Measurements from ENCODE around the gene NMNAT3.

NMNAT3 gene

DNA sequence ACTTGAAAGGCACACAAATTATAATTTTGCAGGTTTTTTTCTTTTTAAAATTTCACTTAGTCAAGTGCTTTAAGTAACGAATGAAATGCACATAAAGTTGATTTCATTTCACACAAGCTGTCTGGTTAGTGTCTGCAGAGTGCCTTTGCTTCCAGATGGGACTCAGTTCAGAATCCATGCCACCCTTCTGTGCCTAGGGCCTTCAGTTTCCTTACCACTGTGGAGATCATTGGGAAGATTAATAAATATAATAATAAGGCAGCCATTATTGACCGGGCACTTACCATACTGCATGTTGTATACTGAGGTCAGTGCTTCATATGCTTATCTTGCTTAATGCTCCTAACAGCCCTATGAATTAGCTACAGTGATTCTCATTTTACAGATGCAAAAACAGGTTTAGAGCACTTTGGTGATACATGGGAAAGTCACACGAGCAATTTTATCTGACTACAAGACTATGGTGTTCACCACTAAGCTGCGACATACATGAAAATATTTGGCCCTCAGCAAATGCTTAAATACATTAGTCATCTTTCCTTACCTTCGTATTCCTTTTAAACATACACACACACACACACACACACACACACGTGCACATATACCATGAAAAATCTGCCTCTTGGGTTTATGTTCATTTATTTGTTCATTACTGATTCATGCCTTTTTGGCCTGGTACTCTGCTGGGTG, 3.1 kb downstream of the NMNAT3 start:
- no peak for DNase-seq

DNA sequence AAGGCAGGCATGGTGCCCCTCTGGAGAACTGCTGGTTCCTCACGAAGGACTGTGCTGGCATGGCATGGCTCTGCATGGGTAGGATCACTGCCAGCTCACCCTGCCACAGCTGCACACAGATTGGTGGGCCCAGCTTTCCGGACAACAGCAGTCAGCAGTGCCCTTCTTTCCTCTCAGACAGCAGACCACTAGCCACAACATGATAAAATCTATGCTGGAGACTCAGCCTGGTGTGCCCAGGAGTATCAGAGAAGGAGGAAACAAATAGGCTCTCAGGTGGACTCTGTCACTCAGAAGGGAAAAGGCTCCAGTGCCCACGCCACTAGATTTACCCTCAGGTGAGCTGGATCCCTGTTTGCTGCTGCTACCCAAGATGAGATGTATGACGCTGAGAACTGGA, 4.9 kb downstream of the NMNAT3 start:
- no peak for DNase-seq

GRCh38 chr3:139671863-139672646, 5.7 kb downstream of the NMNAT3 start:
- DNase-seq: no peak

DNA sequence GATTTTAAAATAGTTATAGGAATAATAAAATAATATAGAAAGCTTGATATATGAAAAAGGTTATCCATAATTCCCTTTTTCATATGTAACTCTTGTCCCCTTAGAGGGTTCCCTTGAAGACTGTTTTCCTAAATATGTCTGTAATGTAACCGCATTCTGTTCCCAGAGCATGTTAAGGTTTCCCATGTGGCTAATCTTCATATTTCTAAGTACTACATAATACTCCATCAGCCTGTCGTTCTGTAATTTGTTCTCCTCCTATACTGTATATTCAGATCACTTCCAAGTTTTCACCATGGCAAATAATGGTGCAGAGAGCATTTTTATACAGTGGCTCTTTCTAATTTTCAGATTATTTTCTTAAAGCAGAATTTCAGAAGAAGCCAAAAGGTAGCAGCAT, 6.7 kb downstream of the NMNAT3 start:
- no peak for DNase-seq

- DNase-seq: no peak
Observed at GRCh38 chr3:139670196-139670595, 7.6 kb downstream of the NMNAT3 start.

GRCh38 chr3:139668332-139668731, 9.4 kb downstream of the NMNAT3 start:
- DNase-seq: no peak

- no peak for DNase-seq
Observed at GRCh38 chr3:139664958-139665357, 12.8 kb downstream of the NMNAT3 start.

- no peak for DNase-seq
Observed at GRCh38 chr3:139660269-139660668, 17.5 kb downstream of the NMNAT3 start.

DNA sequence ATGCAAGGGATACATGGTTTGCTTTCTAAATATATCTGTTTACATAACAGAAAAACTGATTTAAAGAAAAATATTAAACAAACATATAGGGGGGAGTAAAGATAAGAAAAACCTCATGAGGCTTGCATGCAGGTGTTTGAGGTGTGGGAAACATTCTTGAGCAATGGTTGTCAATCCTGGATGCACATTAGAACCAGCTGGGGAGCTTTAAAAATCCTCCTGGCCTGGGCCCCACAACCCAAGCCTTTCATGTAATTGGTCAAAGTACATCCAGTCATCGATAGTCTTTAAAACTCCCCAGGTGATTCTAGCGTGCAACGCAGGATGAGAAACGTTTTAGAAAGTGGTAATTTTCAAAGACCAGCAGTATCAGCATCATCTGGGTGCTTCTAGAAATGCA, 18.3 kb downstream of the NMNAT3 start:
- DNase-seq: no peak

- DNase-seq: no peak
Observed at GRCh38 chr3:139657936-139658335, 19.8 kb downstream of the NMNAT3 start.

DNA sequence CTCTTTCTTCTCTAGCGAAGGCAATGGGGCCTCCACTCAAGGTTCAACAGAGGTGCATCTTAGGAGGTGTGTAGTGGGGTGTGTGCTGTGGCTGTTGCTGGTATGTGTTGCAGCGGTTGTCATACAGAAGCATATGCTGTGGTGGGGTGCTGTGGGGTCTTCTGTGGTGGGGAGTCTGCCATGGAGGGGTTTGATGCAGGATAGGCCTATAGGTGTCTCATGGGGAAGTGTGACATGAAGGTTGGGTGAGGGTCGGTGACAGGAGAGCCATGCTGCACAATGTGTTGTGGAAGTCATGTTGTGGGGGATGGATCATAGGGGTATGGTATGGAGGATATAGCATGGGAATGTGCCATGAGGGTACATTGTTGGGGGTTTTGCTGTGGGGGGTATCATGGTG, 20.3 kb downstream of the NMNAT3 start:
- no peak for DNase-seq

DNA sequence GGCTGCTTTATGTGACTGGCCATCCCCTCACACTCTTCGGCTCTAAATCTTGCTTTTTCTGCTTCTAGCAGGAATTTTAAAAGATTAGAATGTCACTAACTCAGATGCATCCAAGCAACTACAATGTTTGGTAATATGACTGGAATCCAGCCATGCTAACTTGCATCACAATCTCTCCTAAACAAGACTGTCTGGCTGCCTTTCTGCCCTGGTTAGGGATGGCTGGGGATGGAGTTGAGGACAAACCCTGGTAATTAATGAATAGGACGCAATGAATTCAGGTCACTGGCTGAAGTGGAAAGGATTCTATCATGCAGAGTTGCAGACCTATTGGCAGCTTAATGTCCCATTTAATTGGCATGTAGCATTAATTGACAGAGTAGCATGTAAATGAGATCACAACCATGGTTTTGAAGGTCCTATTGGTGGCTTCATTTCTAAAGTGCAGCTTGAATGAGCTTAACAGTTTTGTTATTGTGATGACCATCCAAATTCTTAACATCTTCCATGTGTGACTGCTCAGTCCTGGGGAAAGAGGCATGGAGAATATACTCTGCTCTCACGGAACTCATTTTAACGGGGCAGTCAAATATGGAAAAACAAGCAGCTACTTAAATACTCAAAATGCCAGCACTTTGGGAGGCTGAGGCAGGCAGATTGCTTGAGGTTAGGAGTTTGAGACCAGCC, 21.7 kb downstream of the NMNAT3 start:
- DNase-seq: no peak

DNA sequence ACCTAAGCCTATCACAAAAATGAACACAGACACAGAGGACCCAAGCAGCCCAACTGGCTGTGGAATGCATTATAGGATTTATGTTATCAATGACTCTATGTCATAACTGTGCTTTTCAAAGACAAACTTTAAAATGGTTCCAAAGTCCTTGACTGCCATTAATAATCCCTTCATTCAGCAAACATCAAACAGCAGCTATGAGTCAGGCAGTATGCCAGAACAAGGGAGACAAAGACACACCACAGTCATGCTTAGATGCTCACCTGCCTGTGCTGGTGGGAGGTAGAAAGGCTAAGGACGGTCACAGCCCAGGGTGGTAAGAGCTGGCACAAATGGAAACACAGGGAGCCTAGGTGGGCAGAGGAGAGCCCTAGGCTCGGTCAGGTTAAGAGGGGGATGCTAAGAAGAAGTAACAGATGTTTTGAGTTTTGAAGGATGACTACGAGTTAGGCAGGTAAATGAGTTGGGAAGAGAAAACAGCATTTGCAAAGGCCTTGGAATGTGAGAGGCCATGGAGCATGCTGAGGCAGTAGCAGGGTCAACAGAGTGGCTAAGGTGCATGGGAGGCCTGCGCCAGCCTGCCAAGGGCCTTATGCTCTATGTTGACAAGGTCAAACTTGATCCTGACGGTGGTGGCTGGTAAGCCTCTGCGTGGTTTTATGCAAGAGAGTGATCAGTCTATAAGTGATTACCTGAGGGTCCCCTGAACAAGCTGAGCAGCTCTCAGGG, 23.0 kb downstream of the NMNAT3 start:
- no peak for DNase-seq

GRCh38 chr3:139653582-139653981, 24.2 kb downstream of the NMNAT3 start:
- DNase-seq: no peak

GRCh38 chr3:139652561-139652960, 25.2 kb downstream of the NMNAT3 start:
- no peak for DNase-seq

DNA sequence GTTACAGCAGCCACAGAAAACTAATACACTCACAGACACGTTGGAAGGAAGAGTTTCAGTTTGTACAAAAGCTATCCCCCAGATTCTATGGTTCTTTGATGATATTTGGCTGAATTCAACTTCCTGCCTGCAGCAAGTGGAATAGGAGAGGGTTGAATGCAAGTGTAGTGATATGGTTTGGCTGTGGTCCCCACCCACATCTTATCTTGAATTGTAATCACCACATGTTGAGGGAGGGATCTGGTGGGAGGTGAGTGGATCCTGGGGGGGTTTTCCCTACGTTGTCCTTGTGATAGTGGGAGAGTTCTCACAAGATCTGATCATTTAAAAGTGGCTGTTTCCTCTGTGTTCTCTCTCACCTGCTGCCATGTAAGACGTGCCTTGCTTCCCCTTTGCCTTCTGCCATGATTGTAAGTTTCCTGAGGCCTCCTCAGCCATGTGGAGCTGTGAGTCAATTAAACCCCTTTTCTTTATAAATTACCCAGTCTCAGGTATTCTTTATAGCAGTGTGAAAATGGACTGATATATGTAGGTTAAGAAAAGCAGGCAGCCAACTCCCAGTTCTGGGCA, 29.8 kb downstream of the NMNAT3 start:
- DNase-seq: no peak

- no peak for DNase-seq
Observed at GRCh38 chr3:139646512-139646911, 31.3 kb downstream of the NMNAT3 start.

GRCh38 chr3:139642996-139643395, 34.8 kb downstream of the NMNAT3 start:
- DNase-seq: no peak

DNA sequence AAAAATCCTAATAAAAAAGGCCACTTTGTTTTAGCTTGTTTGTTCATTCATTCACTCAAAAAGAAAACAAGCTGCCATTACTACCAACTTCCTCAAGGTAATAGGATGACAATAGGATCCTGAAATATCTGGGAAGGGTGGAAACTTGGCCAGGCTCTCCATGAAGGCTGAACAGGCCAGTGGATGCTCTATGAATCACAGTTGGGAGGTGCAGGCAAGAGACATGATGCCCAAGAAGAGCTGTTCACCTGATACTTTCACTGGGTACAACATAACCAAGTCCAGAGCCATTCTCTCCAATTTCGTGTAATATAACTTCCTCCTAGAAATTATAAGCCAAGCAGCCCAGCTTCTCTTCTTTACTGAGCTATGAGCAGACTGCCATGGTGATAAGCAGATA, 37.3 kb downstream of the NMNAT3 start:
- no peak for DNase-seq

GRCh38 chr3:139639662-139640061, 38.1 kb downstream of the NMNAT3 start:
- DNase-seq: no peak

- no peak for DNase-seq
Observed at GRCh38 chr3:139638518-139638917, 39.3 kb downstream of the NMNAT3 start.

- DNase-seq: no peak
Observed at GRCh38 chr3:139636511-139636910, 41.3 kb downstream of the NMNAT3 start.

DNA sequence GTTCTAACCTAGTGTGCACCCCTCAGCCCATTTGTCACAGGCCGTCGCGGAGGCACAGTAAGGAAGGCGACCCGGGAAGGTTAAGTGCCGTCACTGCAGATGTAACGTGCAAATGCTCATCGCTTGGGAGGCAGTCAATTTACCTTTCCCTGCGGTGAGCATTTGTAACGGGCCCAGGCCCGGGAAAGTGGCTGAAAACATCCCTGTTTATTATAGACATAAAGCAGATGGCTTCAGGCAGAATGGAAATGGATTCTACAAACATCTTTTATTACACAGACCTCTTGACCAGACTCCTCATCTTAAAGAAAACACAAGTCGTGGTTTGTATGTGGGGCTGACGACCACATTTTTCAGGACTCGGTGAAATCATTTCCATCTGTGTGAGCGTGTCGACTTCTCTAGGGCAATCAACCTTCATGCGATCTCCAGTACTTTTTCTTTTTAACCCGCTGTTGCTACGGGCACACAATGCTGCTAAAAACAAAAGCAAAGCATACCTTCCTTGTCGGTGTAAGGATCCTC, 43.6 kb downstream of the NMNAT3 start:
- no peak for DNase-seq
